HG03378 (cell line): ENCODE data around the gene HSF5.

Source experiments
- ATAC-seq: cut with Tn5 transposase; IDR thresholded peaks from one replicate; pipeline ENCODE4 v1.9.1; 2021; ENCODE audit warnings: mild to moderate bottlenecking, moderate library complexity; ENCODE audit not compliant: unreplicated experiment

Gene HSF5

GRCh38 chr17:58487589-58488427 is at the start of gene HSF5:
Gene HSF5, minus strand, starts transcription at chr17:58488408. Its CDS starts 134 bp downstream, at chr17:58488274.
- ATAC-seq: no peak

GRCh38 chr17:58537266-58537665 is 49.1 kb upstream of the HSF5 start:
- ATAC-seq: no peak

GRCh38 chr17:58536542-58536941 is 48.3 kb upstream of the HSF5 start:
- ATAC-seq: no peak

GRCh38 chr17:58535431-58535830 is 47.2 kb upstream of the HSF5 start:
- ATAC-seq: no peak

GRCh38 chr17:58534901-58535421 is 46.8 kb upstream of the HSF5 start:
- no peak for ATAC-seq

GRCh38 chr17:58534331-58534730 is 46.1 kb upstream of the HSF5 start:
- no peak for ATAC-seq

GRCh38 chr17:58533616-58534188 is 45.5 kb upstream of the HSF5 start:
- ATAC-seq: no peak

GRCh38 chr17:58532555-58532951 is 44.3 kb upstream of the HSF5 start:
- no peak for ATAC-seq

- no peak for ATAC-seq
These were observed 43.7 kb upstream of the HSF5 start for GRCh38 chr17:58531661-58532554.

GRCh38 chr17:58531122-58531521 is 42.9 kb upstream of the HSF5 start:
- no peak for ATAC-seq

- no peak for ATAC-seq
These were observed 42.4 kb upstream of the HSF5 start for GRCh38 chr17:58530655-58531054.

GRCh38 chr17:58529275-58529674 is 41.1 kb upstream of the HSF5 start:
- ATAC-seq: no peak

- no peak for ATAC-seq
These were observed 40.2 kb upstream of the HSF5 start for GRCh38 chr17:58528443-58528842.

- ATAC-seq: no peak
These were observed 39.7 kb upstream of the HSF5 start for GRCh38 chr17:58527949-58528348.

GRCh38 chr17:58527306-58527705 is 39.1 kb upstream of the HSF5 start:
- no peak for ATAC-seq

- no peak for ATAC-seq
These were observed 37.0 kb upstream of the HSF5 start for GRCh38 chr17:58525239-58525638.

- no peak for ATAC-seq
These were observed 33.5 kb upstream of the HSF5 start for GRCh38 chr17:58521680-58522079.

GRCh38 chr17:58520843-58521430 is 32.7 kb upstream of the HSF5 start:
- ATAC-seq: no peak

GRCh38 chr17:58517928-58518609 is 29.9 kb upstream of the HSF5 start:
- ATAC-seq: peak; percentile 83

- no peak for ATAC-seq
These were observed 29.2 kb upstream of the HSF5 start for GRCh38 chr17:58517378-58517927.
